GM12891 (cell line): ENCODE measurements around the gene CPLX3. TPM values are rescaled to one million over a fixed set of nuclear protein-coding genes. Genes with fewer than 3 reads are reported as not detected.

Experiments used
- DNase-seq: peaks from one replicate; pipeline ENCODE4 v3.0.0; 2011; ENCODE audit warnings: low spot score; ENCODE audit not compliant: insufficient read length
- FAIRE-seq: peaks from 2 replicates; lab custom pipeline; 2011; peaks lifted over from hg19 to GRCh38; lab: Jason Lieb, UNC
- PAX5 ChIP-seq: IDR thresholded peaks from 2 replicates; pipeline ENCODE4 v1.6.1; 2011; ENCODE audit warnings: low read length, moderate library complexity, mild to moderate bottlenecking; ENCODE audit not compliant: insufficient read depth, severe bottlenecking
- POLR2A ChIP-seq: IDR thresholded peaks from 2 replicates; pipeline ENCODE4 v1.6.1; 2011; ENCODE audit warnings: low read depth, low read length, control low read depth
- POLR2AphosphoS5 ChIP-seq: IDR thresholded peaks from 2 replicates; pipeline ENCODE4 v1.6.1; 2011; ENCODE audit warnings: low read depth, low read length, control low read depth
- POU2F2 ChIP-seq: IDR thresholded peaks from 2 replicates; pipeline ENCODE4 v1.6.1; 2011; ENCODE audit warnings: low read depth, mild to moderate bottlenecking, control low read depth, low read length, moderate library complexity
- SPI1 ChIP-seq: IDR thresholded peaks from 2 replicates; pipeline ENCODE4 v1.6.1; 2011; ENCODE audit warnings: low read depth, low read length, control low read depth
- TAF1 ChIP-seq: IDR thresholded peaks from 2 replicates; pipeline ENCODE4 v1.6.1; 2011; ENCODE audit warnings: low read depth, low read length, control low read depth
- polyA plus RNA-seq: library from polyadenylated mRNA; unstranded; fragments of >200 nt; gene quantifications from one replicate; pipeline ENCODE4 v1.2.1, GENCODE V29; 2012; ENCODE audit warnings: low read depth, missing spikeins, inconsistent platforms; ENCODE audit not compliant: missing spikeins

Gene CPLX3, protein sequence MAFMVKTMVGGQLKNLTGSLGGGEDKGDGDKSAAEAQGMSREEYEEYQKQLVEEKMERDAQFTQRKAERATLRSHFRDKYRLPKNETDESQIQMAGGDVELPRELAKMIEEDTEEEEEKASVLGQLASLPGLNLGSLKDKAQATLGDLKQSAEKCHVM
- 0.15 TPM for polyA plus RNA-seq

DNA sequence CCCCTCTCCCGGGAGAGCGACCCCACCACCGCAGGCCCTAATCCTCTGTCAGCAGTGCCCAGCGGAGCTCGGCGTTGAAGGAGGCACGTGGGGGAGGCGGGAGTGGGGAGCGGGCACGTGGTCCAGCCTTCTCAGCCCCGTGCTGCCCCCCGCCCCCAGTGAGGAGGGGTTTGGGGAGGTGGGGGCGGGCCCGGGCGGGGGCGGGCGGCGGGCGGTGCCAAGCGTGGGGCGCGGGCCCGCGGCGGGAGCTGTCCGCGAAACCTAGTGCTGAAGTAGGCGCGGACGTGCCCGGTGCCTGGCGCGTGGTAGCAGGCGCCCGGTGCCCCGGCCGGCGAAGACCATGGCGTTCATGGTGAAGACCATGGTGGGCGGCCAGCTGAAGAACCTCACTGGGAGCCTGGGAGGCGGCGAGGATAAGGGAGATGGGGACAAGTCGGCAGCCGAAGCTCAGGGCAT lies at the start of gene CPLX3:
TSS of gene CPLX3 (plus strand) at position 264 of the 456 bp plus-strand sequence. CDS start at position 341, 77 bp downstream.
- DNase-seq (no peak), FAIRE-seq (no peak)
- no peak for TF ChIP-seq POLR2AphosphoS5
- no peak for TF ChIP-seq TAF1
- no peak for TF ChIP-seq SPI1
- TF ChIP-seq PAX5 = no peak
- TF ChIP-seq POLR2A = no peak
- no peak for TF ChIP-seq POU2F2

DNA sequence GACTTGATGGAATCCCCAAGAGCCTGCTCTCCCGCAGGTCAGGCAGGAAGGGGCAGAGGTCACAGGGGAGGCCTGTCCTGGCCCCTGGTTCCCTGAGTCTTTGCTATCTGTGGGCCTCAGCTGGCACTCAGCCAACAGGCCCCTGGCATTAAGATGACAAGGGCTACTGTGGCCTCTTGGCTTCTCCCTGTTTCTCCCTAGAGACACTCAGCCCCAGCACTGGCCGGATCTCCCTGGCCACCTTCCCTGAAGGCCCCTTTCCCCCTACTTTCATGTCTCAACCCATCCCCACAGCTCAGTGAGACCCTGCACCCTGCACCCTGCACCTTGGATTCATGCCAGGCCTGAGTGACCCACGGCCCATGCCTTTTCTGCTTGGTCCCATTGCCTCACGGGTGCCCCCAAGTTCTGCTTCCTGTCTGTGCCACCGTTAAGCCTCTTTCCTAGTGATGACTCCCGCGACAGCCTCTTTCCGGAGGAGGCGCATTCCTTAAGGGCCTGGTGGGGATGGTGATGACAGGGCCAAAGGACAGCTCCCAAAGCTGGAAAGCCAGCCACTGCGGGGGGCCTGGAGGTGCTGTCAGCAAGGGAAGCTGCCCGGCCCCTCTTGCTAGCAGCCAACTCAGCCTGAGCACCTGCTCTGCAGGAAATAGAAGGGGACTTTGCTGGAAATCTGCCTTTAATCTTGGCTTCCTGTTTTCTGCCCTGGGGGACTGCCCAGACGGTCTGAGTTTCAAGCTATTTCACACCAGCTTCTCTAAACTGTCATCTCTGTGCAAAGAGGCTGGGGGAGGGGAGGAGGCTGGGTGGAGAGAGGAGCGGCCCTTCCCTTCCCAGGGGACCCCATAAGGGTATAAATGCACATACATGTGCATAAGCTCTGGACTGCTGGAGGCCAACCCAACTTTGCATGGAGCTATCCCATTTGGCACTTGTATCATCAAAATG lies 49.3 kb upstream of the CPLX3 start:
- FAIRE-seq (peak; percentile 80), DNase-seq (no peak)
- TF ChIP-seq POLR2AphosphoS5 (no peak; the same call in 1 of the 2 replicates), POLR2A (no peak), POU2F2 (no peak), SPI1 (peak; percentile 90), PAX5 (no peak)

DNA sequence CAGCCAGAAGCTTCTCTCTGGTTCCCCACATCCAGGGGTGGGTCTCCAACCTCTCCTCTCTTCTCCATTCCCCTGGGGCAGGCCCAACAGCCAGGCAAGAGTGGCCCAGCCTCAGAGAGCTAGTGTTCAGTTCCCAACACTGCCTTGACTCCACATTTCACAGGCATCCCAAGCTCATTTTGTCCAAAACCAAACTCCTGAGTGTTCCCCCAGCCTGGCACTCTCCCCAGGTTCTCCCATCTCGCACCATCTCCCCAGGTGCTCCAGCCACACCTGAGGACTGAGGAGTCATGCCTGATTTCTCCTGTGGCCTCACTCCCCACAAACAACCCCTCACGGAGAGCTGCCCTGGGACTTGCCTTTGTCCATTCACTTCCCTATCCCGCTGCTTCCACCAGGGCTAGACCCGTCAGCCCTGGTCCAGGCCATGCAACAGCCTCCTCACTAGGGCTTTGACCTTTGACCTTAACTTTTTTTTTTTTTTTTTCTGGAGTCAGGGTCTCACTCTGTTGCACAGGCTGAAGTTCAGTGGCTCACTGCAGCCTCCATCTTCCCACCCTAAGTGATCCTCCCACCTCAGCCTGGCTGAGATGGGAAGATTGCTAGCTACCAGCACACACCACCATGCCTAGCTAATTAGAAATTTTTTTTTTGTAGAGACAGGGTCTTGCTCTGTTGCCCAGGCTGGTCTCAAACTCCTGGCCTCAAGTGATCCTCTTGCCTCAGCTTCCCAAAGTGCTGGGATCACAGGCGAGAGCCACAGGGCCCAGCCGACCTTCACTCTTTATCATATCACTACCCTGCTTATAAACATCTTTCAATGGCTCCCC lies 48.4 kb upstream of the CPLX3 start:
- DNase-seq (no peak), FAIRE-seq (peak; percentile 72)
- TF ChIP-seq POLR2AphosphoS5 (no peak), POLR2A (no peak), POU2F2 (no peak), SPI1 (peak; percentile 26; the same call in 1 of the 2 replicates)

DNA sequence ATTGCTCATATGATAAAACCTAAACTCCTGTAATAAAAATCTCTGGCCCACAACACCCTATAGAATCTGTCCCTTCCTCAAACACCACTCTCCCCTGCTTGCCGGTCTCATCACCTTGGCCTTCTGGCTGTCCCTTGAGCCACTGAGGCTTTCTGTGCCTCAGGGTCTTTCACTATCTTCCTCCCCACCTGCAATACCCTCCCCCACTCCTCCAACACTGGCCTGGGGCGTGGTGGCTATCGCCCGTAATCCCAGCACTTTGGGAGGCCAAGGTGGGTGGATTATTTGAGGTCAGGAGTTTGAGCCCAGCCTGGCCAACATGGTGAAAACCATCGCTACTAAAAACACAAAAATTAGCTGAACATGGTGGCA lies 47.8 kb upstream of the CPLX3 start:
- FAIRE-seq (no peak), DNase-seq (no peak)
- TF ChIP-seq POU2F2 (no peak), TAF1 (no peak), POLR2AphosphoS5 (no peak), POLR2A (no peak), SPI1 (no peak), PAX5 (no peak)

DNA sequence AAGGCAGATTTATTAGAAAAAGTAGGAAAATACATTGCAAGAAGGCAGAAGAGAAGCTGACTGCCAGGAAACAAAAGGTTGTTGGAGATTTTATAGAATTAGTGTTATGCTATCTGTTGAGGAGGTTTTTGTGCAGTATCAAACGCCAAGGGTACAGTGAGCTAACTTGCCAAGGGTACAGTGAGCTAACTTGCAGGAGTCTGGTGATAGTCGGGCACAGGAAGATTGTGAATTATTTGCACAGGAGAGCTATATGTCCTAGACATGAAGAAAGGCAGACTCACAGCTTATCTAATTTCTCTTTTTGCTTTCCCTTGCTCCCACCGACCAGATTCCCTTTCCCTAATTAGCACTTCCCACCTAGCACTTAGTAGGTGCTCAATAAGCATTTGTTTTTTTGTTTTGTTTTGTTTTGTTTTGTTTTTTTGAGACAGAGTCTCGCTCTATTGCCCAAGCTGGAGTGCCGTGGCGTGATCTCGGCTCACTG lies 47.2 kb upstream of the CPLX3 start:
- DNase-seq = no peak
- TF ChIP-seq PAX5 (no peak), POLR2AphosphoS5 (no peak), TAF1 (no peak), POLR2A (no peak), POU2F2 (no peak), SPI1 (no peak)
- FAIRE-seq = no peak

DNA sequence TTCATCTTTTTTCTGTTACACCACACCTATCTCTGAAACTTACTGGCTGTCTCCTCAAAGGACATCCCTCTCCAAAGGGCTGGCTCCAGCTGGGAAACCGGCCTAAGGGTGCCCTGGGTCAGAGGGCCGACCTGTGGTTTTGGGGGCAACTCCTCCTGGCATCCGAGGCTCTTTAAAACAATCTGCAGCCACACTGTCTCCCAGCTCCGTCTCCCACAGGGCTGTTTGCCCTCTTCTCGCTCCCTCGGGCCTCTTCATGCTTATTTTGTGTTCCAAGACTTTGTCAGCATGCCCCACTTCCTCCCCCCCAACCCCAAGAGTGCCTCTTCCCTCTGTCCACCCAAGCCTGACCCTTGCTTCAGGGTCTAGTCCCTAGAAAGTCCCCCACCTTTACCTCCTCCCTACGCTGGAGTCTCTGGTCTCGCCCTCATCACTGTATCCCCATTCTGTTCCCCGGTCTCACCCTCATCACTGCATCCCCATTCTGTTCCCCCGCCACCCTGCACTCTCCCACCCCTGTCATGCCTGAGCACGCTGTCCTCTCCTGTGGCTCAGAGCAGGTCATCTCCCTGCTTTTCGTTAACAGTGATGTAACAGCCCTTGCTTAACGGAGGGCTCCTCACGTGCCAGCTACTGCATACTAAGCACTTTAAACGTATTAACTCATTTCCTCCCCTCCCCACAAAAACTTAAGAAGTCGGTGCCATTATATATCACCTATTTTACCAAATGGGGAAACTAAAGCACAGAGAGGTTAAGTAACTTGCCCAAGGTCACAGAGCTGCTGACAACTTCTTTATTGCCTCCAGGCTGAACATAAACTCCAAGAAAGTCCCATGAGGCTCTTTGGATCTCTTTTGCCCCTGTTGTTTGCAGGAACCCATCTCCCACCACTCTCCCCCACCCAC lies 45.6 kb upstream of the CPLX3 start:
- FAIRE-seq (peak; percentile 67), DNase-seq (no peak)
- TF ChIP-seq POLR2AphosphoS5 = no peak
- TF ChIP-seq SPI1 = peak; percentile 58
- TF ChIP-seq POLR2A = peak; percentile 43; the same call in 1 of the 2 replicates
- no peak for TF ChIP-seq PAX5
- TF ChIP-seq POU2F2 = no peak

DNA sequence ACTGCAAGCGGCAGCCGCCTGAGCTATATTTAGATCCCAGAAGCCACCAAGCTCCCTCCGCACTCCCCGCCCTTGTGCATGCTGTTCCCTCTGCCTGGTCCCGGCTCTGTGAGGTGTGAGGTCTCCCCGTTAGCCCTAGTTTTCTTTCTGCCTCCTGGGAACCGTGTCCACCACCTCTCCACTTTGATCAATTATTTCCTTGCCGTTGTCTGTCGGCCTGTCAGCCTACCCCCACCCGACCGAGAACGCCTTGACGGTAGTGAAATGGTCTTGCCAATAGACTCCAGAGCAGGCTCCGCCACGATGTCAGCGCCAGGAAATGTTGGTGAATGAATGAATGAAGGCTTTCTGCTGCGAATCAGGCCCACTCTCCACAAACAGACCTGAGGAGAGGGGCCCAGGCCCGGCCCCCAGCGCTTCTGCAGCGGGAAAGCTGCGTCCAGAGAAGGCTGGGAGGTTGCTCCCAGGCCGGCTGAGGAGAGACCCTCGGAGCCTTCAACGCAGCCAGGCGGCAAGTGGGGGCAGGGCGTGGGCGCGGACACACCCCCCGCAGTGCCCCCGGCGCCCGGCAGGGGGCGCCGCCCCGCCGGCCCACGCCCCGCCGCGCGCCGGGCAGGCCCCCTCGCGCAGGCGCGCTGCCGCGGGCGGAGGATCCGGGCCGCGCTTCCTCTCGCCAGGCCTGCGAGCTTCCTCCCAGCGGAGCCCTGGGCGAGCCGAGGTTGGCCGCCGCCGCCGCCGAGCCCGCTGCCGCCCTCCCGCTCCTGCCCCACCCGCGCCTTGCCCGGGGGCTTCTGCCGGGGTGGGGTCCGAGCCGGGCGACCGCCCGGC lies 44.8 kb upstream of the CPLX3 start, which contains the start of gene CSK:
TSS of gene CSK (plus strand) at position 650 of the 828 bp plus-strand sequence. CDS start 16,218 bp downstream, outside the sequence.
- FAIRE-seq (peak; percentile 74), DNase-seq (peak; percentile 79)
- TF ChIP-seq POLR2AphosphoS5 (no peak; the same call in none of the 2 replicates), SPI1 (0 out of 2 replicates have a peak, but pooled peaks have one; percentile 31), PAX5 (peak; percentile 66), TAF1 (no peak), POU2F2 (peak; percentile 23), POLR2A (no peak)
